Heart left ventricle (tissue), 16 donors: Measurements from ENCODE around the gene LRRFIP1. TPM values are rescaled to one million over a fixed set of nuclear protein-coding genes. Genes with fewer than 3 reads are reported as not detected.
A peak's percentile ranks its signal among the peaks of the same experiment; 100 is the strongest.

Experiments
- ATAC-seq, 4 donors: fragments of 200-7000 bp; cut with Tn5 transposase; one replicate each; pipeline ENCODE4 v1.9.1; 2020 to 2022; ENCODE audit warnings: moderate library complexity in 4 of 4, mild to moderate bottlenecking in 3 of 4, moderate number of reproducible peaks in 1 of 4
- DNase-seq, 5 donors: peaks; one replicate each; pipeline ENCODE4 v3.0.0-alpha.2; 2020
- H3K27ac ChIP-seq, 12 donors: fragments of 200-600 bp; sonication (generic) in 4 of 12; one replicate each; pipeline versions ENCODE4 v1.5.0 to v1.8.0; 2016 to 2022; ENCODE audit warnings: mild to moderate bottlenecking in 2 of 12
- H3K27me3 ChIP-seq, 9 donors: fragments of 200-600 bp; sonication (generic) in 2 of 9; one replicate each; pipeline versions ENCODE4 v1.5.1 to v1.8.0; 2016 to 2022; ENCODE audit warnings: mild to moderate bottlenecking in 3 of 9
- H3K36me3 ChIP-seq, 9 donors: fragments of 200-600 bp; sonication (generic) in 2 of 9; one replicate each; pipeline versions ENCODE4 v1.5.0 to v1.8.0; 2018 to 2022; ENCODE audit warnings: mild to moderate bottlenecking in 2 of 9
- H3K4me1 ChIP-seq, 12 donors: fragments of 200-600 bp; sonication (generic) in 4 of 12; one replicate each; pipeline versions ENCODE4 v1.5.0 to v1.8.0; 2016 to 2022; ENCODE audit warnings: mild to moderate bottlenecking in 3 of 12
- H3K4me3 ChIP-seq, 12 donors: fragments of 200-600 bp; sonication (generic) in 4 of 12; one replicate each; pipeline versions ENCODE4 v1.5.0 to v1.8.0; 2017 to 2022; ENCODE audit warnings: mild to moderate bottlenecking in 9 of 12, moderate library complexity in 4 of 12
- H3K9me3 ChIP-seq, 12 donors: fragments of 200-600 bp; sonication (generic) in 4 of 12; one replicate each; pipeline versions ENCODE4 v1.5.0 to v1.8.0; 2016 to 2022; ENCODE audit warnings: mild to moderate bottlenecking in 1 of 12
- CTCF ChIP-seq, 12 donors: fragments of 200-600 bp; sonication (generic) in 4 of 12; IDR thresholded peaks; one replicate each; pipeline versions ENCODE4 v1.5.0 to v1.8.0; 2018 to 2022; ENCODE audit warnings: antibody characterized with exemption in 12 of 12, mild to moderate bottlenecking in 5 of 12
- POLR2A ChIP-seq, 2 donors: fragments of 450-650 bp; IDR thresholded peaks; one replicate each; pipeline ENCODE4 v1.6.1; 2017; ENCODE audit warnings: antibody characterized with exemption in 2 of 2, mild to moderate bottlenecking in 2 of 2, moderate library complexity in 2 of 2
- WGBS, 4 donors: extraction: QIAGEN DNeasy Blood & Tissue Kit in 2 of 4; methylation state at CpG; one replicate each; pipeline versions ENCODE4 v1.1.5 to v1.1.7; 2013 to 2018; 5-methylcytosine and 5-hydroxymethylcytosine counted together
- intact Hi-C, 10 donors: fragments of 100-400 bp; cut with DNase I; formaldehyde crosslinking; loops; one replicate each; pipeline versions ENCODE4 v1.11.1 to v1.14.2; 2022
- polyA plus RNA-seq, 2 donors: library from polyadenylated mRNA; stranded (reverse); fragments of 200-250 nt; gene quantifications; one replicate each; pipeline ENCODE4 v1.2.3, GENCODE V29; 2013
- total RNA-seq, 9 donors: library from RNA; depleted of rRNA in 2 of 9; stranded (reverse); fragments of >200 nt in 2 of 9; fragmentation: NEBNext Ultra II Directional in 3 of 9; extraction: Animal tissue kit (Norgen Biotek cat#: 25700) in 3 of 9; gene quantifications; one replicate each; pipeline versions ENCODE4 v1.1.0 to v1.2.4, GENCODE V29; 2016 to 2023
- donor health status: ischemic (EF 13 %, LVEDD 7.1; RV severe dilation, severe dysfunction).
- donor health status: healthy with polysubstance abuse.
- donor health status: DM: no; HTN: yes; CAD: no.
- donor health status: DM: no; HTN: no; CAD: no.
- donor health status: ischemic (EF 25% LVEDD 6.9; RV normal size, moderate dysfunction).
- donor health status: ischemic (EF 25% LVEDD 5.7; RV mildly dilated, moderate dysfunction).
- donor health status: healthy.
- donor health status: DM: yes; HTN: yes; CAD: no.
- donor health status: ischemic (EF 35%, LVEDD 5.7; RV mildly dilated, moderate dysfunction).
- donor health status: nonischemic (EF 11% LVEDD 7.7; RV severe dilation, severe dysfunction).
- donor health status: DM: yes; HTN: yes; CAD: no.
- donor health status: PGD.
- donor health status: ischemic (EF 29% LVEDD 5.4; RV normal size, mild dysfunction).
- donor health status: nonischemic (EF 23%, LVEDD 6.1; RV moderate dilation, normal function).

Gene LRRFIP1
- total and polyA plus RNA-seq, 11 donors: 78.7 to 151 (median 111) TPM

- Histone ChIP-seq H3K36me3 (no peaks in the 10 kb centered on the region), H3K27ac (peak overlapping the region; percentile 19 to 89 (median 84)), H3K27me3 (no peaks in the 10 kb centered on the region), H3K9me3 (no peaks in the 10 kb centered on the region), H3K4me3 (peak overlapping the region in 5 of 12 donors; percentile 10 to 40 (median 29)), H3K4me1 (peaks cover 0 to 27% (median 17%) of the 10 kb centered on the region in 12 donors)
- peak; percentile 82 to 92 (median 83) for DNase-seq
- WGBS, 4 donors: 7 to 14% (median 10%) methylated on average over 14 to 25 of the region's 25 CpGs
- intact Hi-C loops: loop anchor here (1.0 to 5.0 kb wide), 8 partner anchors 80 to 165 kb away; no protein-coding TSS in a partner anchor
- peak; percentile 89 to 94 (median 92) for ATAC-seq
- TF ChIP-seq POLR2A (IDR thresholded peaks at IDR 0.05) (no peak), CTCF (IDR thresholded peaks at IDR 0.05) (peak; percentile 19 to 83 (median 62))
Measured at GRCh38 chr2:237581751-237582746, 45.3 kb upstream of the LRRFIP1 start.

- peak overlapping the region in 1 of 12 donors; percentile 16 for H3K27ac ChIP-seq
- intact Hi-C loops: loop anchor here in 7 of 10 donors (2.0 to 5.0 kb wide), 7 partner anchors 79 to 164 kb away; no protein-coding TSS in a partner anchor
- WGBS, 4 donors: 82 to 89% (median 87%) methylated on average over 13 to 19 of the region's 19 CpGs
Measured at GRCh38 chr2:237583385-237584295, 43.7 kb upstream of the LRRFIP1 start.

GRCh38 chr2:237585590-237586221, 41.7 kb upstream of the LRRFIP1 start:
- DNase-seq (peak in 1 of 5 donors; percentile 37), ATAC-seq (no peak)
- Histone ChIP-seq H3K36me3 (no peaks in the 10 kb centered on the region), H3K27me3 (peaks cover 0 to 2% (median 0%) of the 10 kb centered on the region in 9 donors), H3K4me1 (peaks cover 0 to 32% (median 22%) of the 10 kb centered on the region in 12 donors), H3K27ac (no peak overlapping the region), H3K9me3 (no peaks in the 10 kb centered on the region), H3K4me3 (no peak overlapping the region)
- intact Hi-C loops: loop anchor here in 1 of 10 donors (5.0 kb wide), 1 partner anchor 167 kb away; no protein-coding TSS in a partner anchor
- TF ChIP-seq POLR2A (IDR thresholded peaks at IDR 0.05) (no peak), CTCF (IDR thresholded peaks at IDR 0.05) (no peak)
- WGBS, 4 donors: 81 to 89% (median 89%) methylated on average over 12 to 15 of the region's 15 CpGs

More at GRCh38 chr2:237583385-237584295, 43.7 kb upstream of the LRRFIP1 start:
- DNase-seq (peak in 1 of 5 donors; percentile 33), ATAC-seq (no peak)
- TF ChIP-seq CTCF (IDR thresholded peaks at IDR 0.05): no peak
- no peak for TF ChIP-seq POLR2A (IDR thresholded peaks at IDR 0.05)
- peaks cover 0 to 27% (median 17%) of the 10 kb centered on the region in 12 donors for H3K4me1 ChIP-seq
- H3K9me3 ChIP-seq: no peaks in the 10 kb centered on the region
- no peak overlapping the region for H3K4me3 ChIP-seq
- no peaks in the 10 kb centered on the region for H3K36me3 ChIP-seq
- no peaks in the 10 kb centered on the region for H3K27me3 ChIP-seq
